Measurements from ENCODE around the gene HSD17B8. TPM values are rescaled to one million over a fixed set of nuclear protein-coding genes. Genes with fewer than 3 reads are reported as not detected.

Gene HSD17B8
- total RNA-seq, 1 experiment from 2014 or later: 7.4 TPM

GRCh38 chr6:33187809-33188208, 16.6 kb upstream of the HSD17B8 start:
- no TSS peak for BruUV-seq (replicated peaks)
- intact Hi-C loops (cut with micrococcal nuclease; ENCODE audit: unreplicated experiment) (no loop called here), in situ Hi-C loops (cut with HindIII; ENCODE audit: low pct_unique_long_range_greater_than_20kb, low sequenced_read_pairs) (no loop called here)
- Histone ChIP-seq H3K27ac (ENCODE audit: low read length) (no peak overlapping the region), H3K4me1 (ENCODE audit: control insufficient read depth, insufficient read depth, low read length) (no peaks in the 10 kb centered on the region), H3K36me3 (ENCODE audit: control insufficient read depth, insufficient read depth, low read length) (no peaks in the 10 kb centered on the region), H3K4me3 (ENCODE audit: low read depth in 2 of 2, low read length in 2 of 2) (no peak overlapping the region), H3K9me3 (ENCODE audit: control insufficient read depth, insufficient read depth, low read depth, low read length) (no peaks in the 10 kb centered on the region; the same call in 1 of the 2 replicates), H3K27me3 (ENCODE audit: control insufficient read depth, insufficient read depth, low read length) (no peaks in the 10 kb centered on the region)
- ChIA-PET POLR2A (no interaction called here), CTCF (no interaction called here)
- no peak for TF ChIP-seq POLR2AphosphoS5 (IDR thresholded peaks at IDR 0.05; ENCODE audit: low read depth, low read length)
- TF ChIP-seq TCF7L2 (IDR thresholded peaks at IDR 0.05; ENCODE audit: low read depth, low read length): no peak
- no peak for TF ChIP-seq REST (IDR thresholded peaks at IDR 0.05; ENCODE audit: insufficient read depth in 1 of 2, low read depth in 2 of 2, low read length in 1 of 2)
- TF ChIP-seq CTCF (IDR thresholded peaks at IDR 0.05): no peak
- ATAC-seq: no peak
- DNase-seq (ENCODE audit: low read depth, low spot score): no peak

GRCh38 chr6:33189164-33189563, 15.3 kb upstream of the HSD17B8 start:
- no peaks in the 10 kb centered on the region for H3K4me1 ChIP-seq (ENCODE audit: control insufficient read depth, insufficient read depth, low read length)
- ATAC-seq: no peak
- no peaks in the 10 kb centered on the region for H3K36me3 ChIP-seq (ENCODE audit: control insufficient read depth, insufficient read depth, low read length)
- CTCF ChIA-PET: no interaction called here
- DNase-seq (ENCODE audit: low read depth, low spot score): no peak
- TF ChIP-seq SIN3A (IDR thresholded peaks at IDR 0.05; ENCODE audit: borderline replicate concordance, insufficient read depth, low read depth, low read length) (no peak), REST (IDR thresholded peaks at IDR 0.05; ENCODE audit: insufficient read depth in 1 of 2, low read depth in 2 of 2, low read length in 1 of 2) (no peak), TCF7L2 (IDR thresholded peaks at IDR 0.05; ENCODE audit: low read depth, low read length) (no peak), POLR2AphosphoS5 (IDR thresholded peaks at IDR 0.05; ENCODE audit: low read depth, low read length) (no peak), CTCF (IDR thresholded peaks at IDR 0.05) (no peak)
- no peaks in the 10 kb centered on the region for H3K9me3 ChIP-seq (ENCODE audit: control insufficient read depth, insufficient read depth, low read depth, low read length)
- H3K4me3 ChIP-seq (ENCODE audit: low read depth in 2 of 2, low read length in 2 of 2): no peak overlapping the region
- H3K27ac ChIP-seq (ENCODE audit: low read length): no peak overlapping the region
- H3K27me3 ChIP-seq (ENCODE audit: control insufficient read depth, insufficient read depth, low read length): no peaks in the 10 kb centered on the region
- in situ Hi-C loops (cut with HindIII; ENCODE audit: low pct_unique_long_range_greater_than_20kb, low sequenced_read_pairs): no loop called here
- BruUV-seq (replicated peaks): no TSS peak
- POLR2A ChIA-PET: no interaction called here
- intact Hi-C loops (cut with micrococcal nuclease; ENCODE audit: unreplicated experiment): no loop called here
